ENCODE measurements around the gene KIF23. TPM values are rescaled to one million over a fixed set of nuclear protein-coding genes. Genes with fewer than 3 reads are reported as not detected.

KIF23 gene
- total RNA-seq, 2 experiments from 2014 or later, result 80.7 to 87.9 TPM

DNA sequence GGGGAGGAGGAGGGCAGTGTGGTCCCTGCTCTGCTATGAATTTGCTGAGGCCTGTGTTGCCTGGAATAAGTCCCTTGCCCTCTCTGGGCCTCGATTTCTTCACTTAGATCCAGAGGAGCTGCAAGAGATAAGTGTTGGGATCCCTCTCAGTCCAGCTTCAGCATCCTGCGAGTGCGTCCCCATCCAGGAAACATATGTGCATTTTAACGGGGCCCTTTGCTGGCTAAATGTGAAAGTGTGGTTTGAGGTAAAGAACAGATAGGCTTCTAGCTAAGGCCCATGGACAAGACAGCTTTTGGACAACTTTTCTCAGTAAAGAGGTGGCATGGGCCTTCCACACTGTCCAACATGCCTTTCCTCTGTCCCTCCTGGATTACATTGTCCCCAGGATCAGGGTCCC lies 64.9 kb downstream of the KIF23 start:
- Mint-ChIP-seq H3K27me3 (ENCODE audit: low read depth) (peaks cover 28% of the 10 kb centered on the region), H3K36me3 (ENCODE audit: low read depth) (no peaks in the 10 kb centered on the region), H3K27ac (no peak overlapping the region), H3K4me1 (ENCODE audit: low read depth) (peaks cover 4% of the 10 kb centered on the region), H3K4me3 (no peak overlapping the region), H3K9me3 (ENCODE audit: insufficient read depth) (peaks cover 7% of the 10 kb centered on the region)
- ChIA-PET CTCF (interaction anchor here (0.6 to 5.8 kb wide), 12 partner anchors 9 to 1107 kb away, joined by 3 to 57 read pairs (median 4); partner anchors contain the start of gene TLE3), POLR2A (no interaction called here)
- DNase-seq, result no peak
- no peak for ATAC-seq

DNA sequence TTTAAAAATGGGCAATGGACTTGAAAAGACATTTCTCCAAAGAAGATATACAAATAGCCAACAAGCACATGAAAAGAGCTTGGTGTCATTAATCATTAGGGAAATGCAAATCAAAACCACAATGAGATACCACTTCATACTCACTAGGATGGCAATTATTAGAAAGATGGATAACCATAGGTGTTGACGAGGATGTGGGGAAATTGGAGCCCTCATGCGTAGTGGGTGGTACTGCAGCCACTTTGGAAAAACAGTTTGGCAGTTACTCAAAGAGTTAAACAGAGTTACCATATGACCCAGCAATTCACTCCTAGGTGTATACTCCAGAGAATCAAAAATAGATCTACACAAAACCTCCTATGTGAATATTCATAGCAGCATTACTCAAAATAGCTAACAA lies 65.8 kb downstream of the KIF23 start:
- Mint-ChIP-seq H3K27me3 (ENCODE audit: low read depth) (peaks cover 26% of the 10 kb centered on the region), H3K4me3 (no peak overlapping the region), H3K27ac (no peak overlapping the region), H3K36me3 (ENCODE audit: low read depth) (no peaks in the 10 kb centered on the region), H3K4me1 (ENCODE audit: low read depth) (peaks cover 4% of the 10 kb centered on the region), H3K9me3 (ENCODE audit: insufficient read depth) (peaks cover 7% of the 10 kb centered on the region)
- no peak for ATAC-seq
- ChIA-PET CTCF (interaction anchor here (1.0 to 5.8 kb wide), 6 partner anchors 11 to 1106 kb away, joined by 3 to 57 read pairs (median 8); no protein-coding TSS in a partner anchor), POLR2A (no interaction called here)
- DNase-seq, result no peak

DNA sequence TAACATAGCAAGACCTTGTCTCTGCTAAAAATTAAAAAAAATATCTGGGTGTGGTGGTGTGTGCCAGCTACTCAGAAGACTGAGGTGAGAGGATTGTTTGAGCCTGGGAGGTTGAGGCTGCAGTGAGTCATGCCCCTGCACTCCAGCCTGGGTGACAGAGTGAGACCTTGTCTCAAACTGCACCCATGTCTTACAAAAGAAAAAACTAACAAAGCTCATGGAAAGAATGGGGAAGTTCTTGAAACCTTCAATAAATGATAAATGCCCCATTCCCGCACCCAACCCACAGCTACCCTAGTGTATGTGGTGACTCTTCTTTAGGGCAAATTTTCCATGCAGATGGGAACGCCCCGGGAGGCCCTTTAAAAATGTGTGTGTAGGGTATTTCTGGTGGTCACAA lies 66.8 kb downstream of the KIF23 start:
- Mint-ChIP-seq H3K4me3 (no peak overlapping the region), H3K9me3 (ENCODE audit: insufficient read depth) (peaks cover 7% of the 10 kb centered on the region), H3K36me3 (ENCODE audit: low read depth) (no peaks in the 10 kb centered on the region), H3K27me3 (ENCODE audit: low read depth) (peaks cover 23% of the 10 kb centered on the region), H3K27ac (no peak overlapping the region), H3K4me1 (ENCODE audit: low read depth) (peaks cover 4% of the 10 kb centered on the region)
- CTCF ChIA-PET, result interaction anchor here (1.0 to 2.8 kb wide), 3 partner anchors 12 to 986 kb away, joined by 4 to 13 read pairs (median 4); no protein-coding TSS in a partner anchor
- ATAC-seq (no peak), DNase-seq (no peak)
- POLR2A ChIA-PET, result no interaction called here

DNA sequence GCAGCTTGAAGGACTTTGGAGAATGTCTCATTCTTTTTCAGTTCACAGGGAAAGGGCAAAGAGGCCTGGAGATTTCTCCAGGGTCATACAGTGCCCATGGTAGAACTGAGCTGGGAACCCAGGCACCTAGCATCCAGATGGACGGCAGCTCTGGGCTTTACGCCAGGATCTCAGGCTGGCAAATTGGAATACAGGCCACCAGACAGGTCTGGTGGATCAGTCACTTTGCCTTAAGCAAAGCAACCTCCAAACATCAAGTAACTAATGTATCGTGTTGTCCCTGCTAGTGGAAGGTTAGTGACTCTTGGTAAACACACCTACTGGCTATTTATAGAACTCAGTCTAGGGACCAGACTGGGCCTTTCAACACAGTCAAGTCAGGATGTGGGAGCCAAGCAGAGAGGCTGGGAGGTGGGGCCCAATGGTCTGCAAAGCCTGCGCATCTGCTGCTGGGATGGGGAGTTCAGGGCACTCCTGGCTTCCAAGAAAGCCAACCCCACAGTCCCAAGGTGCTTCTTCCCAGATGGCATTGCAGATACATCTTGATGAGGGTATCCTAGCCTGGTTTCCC lies 68.6 kb downstream of the KIF23 start:
- H3K9me3 Mint-ChIP-seq (ENCODE audit: insufficient read depth), result peaks cover 7% of the 10 kb centered on the region
- peaks cover 4% of the 10 kb centered on the region for H3K4me1 Mint-ChIP-seq (ENCODE audit: low read depth)
- ChIA-PET POLR2A (no interaction called here), CTCF (interaction anchor here (0.6 kb wide), 1 partner anchor 80 kb away, joined by 3 read pairs; no protein-coding TSS in a partner anchor)
- H3K27ac Mint-ChIP-seq, result no peak overlapping the region
- H3K36me3 Mint-ChIP-seq (ENCODE audit: low read depth), result no peaks in the 10 kb centered on the region
- H3K4me3 Mint-ChIP-seq, result no peak overlapping the region
- ATAC-seq (no peak), DNase-seq (no peak)
- H3K27me3 Mint-ChIP-seq (ENCODE audit: low read depth), result peaks cover 22% of the 10 kb centered on the region

DNA sequence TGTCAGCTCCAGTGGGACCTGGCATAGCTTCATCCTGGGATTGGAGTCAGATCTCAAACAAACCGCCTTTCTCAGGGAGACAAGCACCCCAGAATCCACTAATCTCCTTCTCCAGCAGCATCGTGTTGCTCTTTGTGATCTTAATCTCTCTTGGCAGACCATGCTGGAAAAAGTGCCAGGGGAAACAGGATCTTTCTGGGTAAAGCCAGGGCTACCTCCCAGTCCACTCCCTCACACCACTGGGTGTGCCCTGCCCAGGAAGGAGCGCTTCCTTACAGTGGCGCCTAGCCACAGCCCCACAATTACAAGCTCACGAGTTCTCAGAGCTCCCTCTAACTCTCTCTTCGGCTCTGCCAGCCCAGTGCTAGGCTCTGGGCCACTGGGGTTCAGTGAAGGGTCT lies 70.7 kb downstream of the KIF23 start:
- no peaks in the 10 kb centered on the region for H3K36me3 Mint-ChIP-seq (ENCODE audit: low read depth)
- ChIA-PET CTCF (interaction anchor here (1.3 kb wide), 2 partner anchors 8 to 982 kb away, joined by 4 to 6 read pairs; no protein-coding TSS in a partner anchor), POLR2A (no interaction called here)
- H3K4me1 Mint-ChIP-seq (ENCODE audit: low read depth), result peaks cover 4% of the 10 kb centered on the region
- peaks cover 23% of the 10 kb centered on the region for H3K27me3 Mint-ChIP-seq (ENCODE audit: low read depth)
- DNase-seq (no peak), ATAC-seq (no peak)
- H3K9me3 Mint-ChIP-seq (ENCODE audit: insufficient read depth), result peaks cover 2% of the 10 kb centered on the region
- H3K27ac Mint-ChIP-seq, result no peak overlapping the region
- H3K4me3 Mint-ChIP-seq, result no peak overlapping the region

DNA sequence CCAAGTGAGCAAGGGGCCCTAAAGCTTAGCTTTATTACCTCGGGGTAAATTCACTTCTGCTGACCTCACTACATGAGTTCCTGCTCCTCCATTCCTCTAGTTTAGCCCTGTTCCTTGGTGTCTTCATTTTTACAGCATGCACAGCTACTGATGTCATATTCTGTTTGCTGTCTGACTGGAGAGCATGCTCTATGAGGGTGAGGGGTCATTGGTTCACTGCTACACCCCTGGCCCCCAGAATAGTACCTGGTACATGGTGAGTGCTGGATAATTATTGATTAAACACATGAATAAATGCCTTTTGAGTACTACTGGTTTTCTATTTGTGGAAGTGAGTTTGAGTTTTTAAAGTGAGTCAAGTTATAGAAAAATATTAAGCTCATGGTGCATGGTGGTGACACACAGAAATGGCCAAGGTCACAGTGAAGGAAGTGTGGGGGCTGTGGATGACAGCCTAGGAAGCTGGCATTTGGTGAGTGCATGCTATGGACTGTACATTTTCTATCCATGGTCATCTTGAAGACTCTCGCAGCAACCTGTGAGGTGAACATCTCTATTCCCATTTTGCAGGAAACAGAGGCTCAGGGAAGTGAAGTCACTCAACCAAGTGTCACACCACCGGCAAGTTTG lies 72.4 kb downstream of the KIF23 start:
- no peaks in the 10 kb centered on the region for H3K36me3 Mint-ChIP-seq (ENCODE audit: low read depth)
- peaks cover under 1% of the 10 kb centered on the region for H3K9me3 Mint-ChIP-seq (ENCODE audit: insufficient read depth)
- H3K27ac Mint-ChIP-seq, result no peak overlapping the region
- ATAC-seq (no peak), DNase-seq (no peak)
- ChIA-PET CTCF (interaction anchor here (1.4 kb wide), 1 partner anchor 14 kb away, joined by 3 read pairs; no protein-coding TSS in a partner anchor), POLR2A (no interaction called here)
- no peak overlapping the region for H3K4me3 Mint-ChIP-seq
- peaks cover 4% of the 10 kb centered on the region for H3K4me1 Mint-ChIP-seq (ENCODE audit: low read depth)
- H3K27me3 Mint-ChIP-seq (ENCODE audit: low read depth), result peaks cover 24% of the 10 kb centered on the region

DNA sequence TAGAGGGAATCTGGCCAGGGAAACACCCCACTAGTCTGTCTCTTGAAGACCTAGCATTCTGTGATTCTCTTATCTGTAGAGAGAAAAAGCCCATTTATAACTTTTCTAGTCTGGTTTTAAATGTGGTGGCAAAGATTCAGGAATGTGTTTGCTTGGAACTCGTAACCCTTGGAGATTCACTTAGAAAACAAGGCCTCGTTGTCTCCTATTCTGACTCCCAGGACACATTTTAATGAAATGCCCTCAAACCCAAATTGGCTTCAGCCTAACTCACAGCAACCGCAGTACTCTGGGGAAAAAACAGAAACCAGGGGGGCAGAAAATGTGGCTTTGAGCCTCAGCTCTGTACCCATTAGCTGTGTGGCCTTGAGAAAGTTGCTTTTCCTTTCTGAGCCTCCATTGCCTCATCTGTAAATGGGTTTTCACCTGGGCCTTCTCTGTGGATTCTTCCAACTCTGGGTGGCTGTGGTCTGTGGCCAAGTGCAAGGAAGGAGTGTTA lies 75.0 kb downstream of the KIF23 start:
- Mint-ChIP-seq H3K4me3 (no peak overlapping the region), H3K36me3 (ENCODE audit: low read depth) (no peaks in the 10 kb centered on the region), H3K27me3 (ENCODE audit: low read depth) (peaks cover 20% of the 10 kb centered on the region), H3K27ac (no peak overlapping the region), H3K4me1 (ENCODE audit: low read depth) (peaks cover 4% of the 10 kb centered on the region), H3K9me3 (ENCODE audit: insufficient read depth) (peaks cover 4% of the 10 kb centered on the region)
- ATAC-seq (no peak), DNase-seq (no peak)
- CTCF ChIA-PET, result no interaction called here
- POLR2A ChIA-PET, result no interaction called here

DNA sequence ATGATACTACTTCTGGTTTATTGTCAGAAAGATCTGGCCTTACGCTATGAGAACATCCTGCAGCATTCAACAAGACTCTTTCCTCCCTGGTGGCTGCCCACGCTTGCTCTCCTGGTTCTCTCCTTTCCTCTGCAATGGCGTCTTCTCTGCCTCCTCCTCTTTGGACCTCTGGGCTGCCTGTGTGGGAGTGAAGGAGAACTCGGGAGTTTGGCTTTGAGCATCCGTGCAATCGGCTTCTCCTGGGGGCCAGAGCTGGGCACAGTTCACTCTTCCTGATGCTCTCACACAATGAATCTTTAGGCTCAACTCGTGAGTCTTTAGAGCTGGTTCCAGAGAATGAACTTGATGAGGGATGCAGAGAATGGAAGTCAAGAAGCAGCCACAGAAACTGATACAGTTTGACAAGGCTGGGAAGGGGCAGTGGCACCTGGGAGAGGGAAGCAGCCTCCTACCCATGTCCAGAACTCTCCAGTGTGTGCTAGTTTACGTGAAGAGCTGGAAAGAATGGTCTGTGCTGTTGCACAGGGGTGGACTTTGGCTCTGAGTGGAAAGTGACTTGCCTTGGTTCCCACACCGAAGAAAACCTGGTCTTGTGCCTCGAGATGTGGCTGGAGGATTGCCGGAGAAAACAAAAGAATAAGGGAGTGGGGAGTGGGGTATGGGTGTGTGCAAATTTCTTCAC lies 76.3 kb downstream of the KIF23 start:
- peaks cover 4% of the 10 kb centered on the region for H3K9me3 Mint-ChIP-seq (ENCODE audit: insufficient read depth)
- POLR2A ChIA-PET, result no interaction called here
- peaks cover 18% of the 10 kb centered on the region for H3K27me3 Mint-ChIP-seq (ENCODE audit: low read depth)
- peaks cover 4% of the 10 kb centered on the region for H3K4me1 Mint-ChIP-seq (ENCODE audit: low read depth)
- ATAC-seq (no peak), DNase-seq (no peak)
- H3K36me3 Mint-ChIP-seq (ENCODE audit: low read depth), result no peaks in the 10 kb centered on the region
- no peak overlapping the region for H3K27ac Mint-ChIP-seq
- no peak overlapping the region for H3K4me3 Mint-ChIP-seq
- CTCF ChIA-PET, result interaction anchor here (0.9 to 1.1 kb wide), 2 partner anchors 12 to 15 kb away, joined by 3 read pairs; no protein-coding TSS in a partner anchor

DNA sequence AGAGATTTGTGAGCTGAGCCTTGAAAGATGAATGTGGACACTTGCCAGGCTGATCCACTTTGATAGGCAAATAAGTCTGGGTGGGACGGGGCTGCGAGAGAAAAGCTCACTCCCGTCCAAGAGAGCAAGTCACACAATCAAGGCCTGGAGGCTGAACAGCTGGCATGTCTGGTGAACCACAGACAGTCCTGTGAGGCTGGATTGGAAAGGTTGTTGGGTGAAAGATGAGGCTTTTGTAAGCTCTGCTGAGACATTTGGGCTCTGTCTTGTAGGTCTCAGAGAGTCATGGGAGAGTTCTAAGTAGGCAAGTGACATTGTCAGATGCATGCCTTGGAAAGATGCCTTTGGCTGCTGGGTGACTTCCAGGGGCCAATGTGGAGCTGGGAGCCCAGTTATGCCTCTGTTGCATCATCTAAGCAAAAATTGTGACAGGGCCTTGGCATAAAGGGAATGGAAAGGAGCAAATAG lies 76.9 kb downstream of the KIF23 start:
- ATAC-seq (no peak), DNase-seq (no peak)
- Mint-ChIP-seq H3K36me3 (ENCODE audit: low read depth) (no peaks in the 10 kb centered on the region), H3K4me3 (no peak overlapping the region), H3K27me3 (ENCODE audit: low read depth) (peaks cover 22% of the 10 kb centered on the region), H3K27ac (no peak overlapping the region), H3K4me1 (ENCODE audit: low read depth) (peaks cover 4% of the 10 kb centered on the region), H3K9me3 (ENCODE audit: insufficient read depth) (peaks cover 4% of the 10 kb centered on the region)
- CTCF ChIA-PET, result interaction anchor here (0.9 to 1.1 kb wide), 2 partner anchors 13 to 15 kb away, joined by 3 read pairs; no protein-coding TSS in a partner anchor
- POLR2A ChIA-PET, result no interaction called here

DNA sequence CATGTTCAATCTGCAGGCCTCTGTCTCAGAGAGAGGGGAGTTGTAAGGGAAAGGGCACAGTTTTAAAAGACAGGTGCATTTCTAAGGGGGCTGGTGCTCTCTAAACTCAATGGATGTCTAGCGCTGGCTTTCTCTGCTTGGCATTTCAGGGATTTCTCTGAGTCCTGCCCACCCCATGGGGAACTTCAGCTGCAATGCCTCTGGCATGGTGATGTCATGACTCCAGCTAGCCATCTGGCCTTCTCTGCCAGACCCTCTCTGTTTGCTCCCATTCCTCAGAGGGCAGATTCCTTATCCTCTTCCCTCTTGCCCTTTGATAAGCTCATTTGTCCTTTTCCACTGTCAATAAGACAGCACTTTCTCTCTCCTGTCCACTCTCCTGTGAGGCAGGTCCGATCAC lies 79.3 kb downstream of the KIF23 start:
- ChIA-PET POLR2A (no interaction called here), CTCF (interaction anchor here (1.1 to 1.4 kb wide), 3 partner anchors 15 to 974 kb away, joined by 3 to 4 read pairs (median 3); no protein-coding TSS in a partner anchor)
- Mint-ChIP-seq H3K4me1 (ENCODE audit: low read depth) (peaks cover 15% of the 10 kb centered on the region), H3K27me3 (ENCODE audit: low read depth) (peaks cover 17% of the 10 kb centered on the region), H3K36me3 (ENCODE audit: low read depth) (no peaks in the 10 kb centered on the region), H3K9me3 (ENCODE audit: insufficient read depth) (peaks cover 4% of the 10 kb centered on the region), H3K4me3 (no peak overlapping the region), H3K27ac (no peak overlapping the region)
- ATAC-seq, result no peak
- no peak for DNase-seq

DNA sequence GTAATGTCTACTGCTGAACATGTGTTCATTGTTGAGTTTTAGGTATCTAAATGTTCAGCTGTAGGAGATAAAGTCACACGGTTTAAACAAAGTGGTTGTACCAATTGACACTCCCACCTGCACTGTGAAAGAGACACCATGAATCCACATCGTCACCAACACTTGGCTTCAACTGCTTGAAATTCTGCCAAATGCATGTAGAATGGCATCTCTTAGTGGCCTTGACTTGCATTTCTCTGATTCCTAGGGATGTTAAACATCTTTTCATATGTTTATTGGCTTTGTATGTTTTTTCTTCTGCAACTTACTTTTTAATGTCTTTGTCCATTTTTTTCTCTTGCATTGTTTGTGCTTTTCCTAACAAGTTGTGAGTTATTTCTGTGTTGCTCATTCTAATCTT lies 81.9 kb downstream of the KIF23 start:
- H3K9me3 Mint-ChIP-seq (ENCODE audit: insufficient read depth), result peaks cover 4% of the 10 kb centered on the region
- H3K27me3 Mint-ChIP-seq (ENCODE audit: low read depth), result peaks cover 13% of the 10 kb centered on the region
- ATAC-seq (no peak), DNase-seq (no peak)
- ChIA-PET POLR2A (no interaction called here), CTCF (interaction anchor here (0.5 kb wide), 1 partner anchor 33 kb away, joined by 3 read pairs; no protein-coding TSS in a partner anchor)
- H3K4me3 Mint-ChIP-seq, result no peak overlapping the region
- no peak overlapping the region for H3K27ac Mint-ChIP-seq
- H3K36me3 Mint-ChIP-seq (ENCODE audit: low read depth), result no peaks in the 10 kb centered on the region
- H3K4me1 Mint-ChIP-seq (ENCODE audit: low read depth), result peaks cover 11% of the 10 kb centered on the region

DNA sequence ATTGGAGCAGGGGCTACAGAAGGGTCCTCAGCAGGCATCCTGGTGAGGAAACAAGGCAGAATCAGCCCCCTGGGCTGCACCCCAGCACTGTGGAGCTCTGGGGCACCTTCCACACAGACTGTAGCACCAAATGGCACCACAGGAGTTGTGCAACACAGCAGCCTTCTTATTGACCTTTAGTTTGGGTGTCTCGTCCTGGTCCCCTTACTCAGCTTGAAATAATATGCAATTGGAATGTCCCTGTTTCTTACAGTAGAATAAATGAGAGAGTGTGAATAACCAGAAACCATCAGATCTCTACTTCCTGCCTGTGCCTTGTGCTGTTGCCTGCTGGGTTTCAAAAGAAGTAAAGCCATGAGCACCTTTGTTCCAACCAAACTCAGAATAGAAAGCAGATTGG lies 82.9 kb downstream of the KIF23 start:
- Mint-ChIP-seq H3K36me3 (ENCODE audit: low read depth) (no peaks in the 10 kb centered on the region), H3K27me3 (ENCODE audit: low read depth) (peaks cover 6% of the 10 kb centered on the region), H3K4me1 (ENCODE audit: low read depth) (peaks cover 11% of the 10 kb centered on the region), H3K4me3 (no peak overlapping the region), H3K9me3 (ENCODE audit: insufficient read depth) (no peaks in the 10 kb centered on the region), H3K27ac (no peak overlapping the region)
- ChIA-PET CTCF (no interaction called here), POLR2A (no interaction called here)
- no peak for ATAC-seq
- DNase-seq, result no peak

Measured in activated CD8-positive, alpha-beta T cell treated with anti-CD3 and anti-CD28 coated beads, Interleukin-2, amount 10 ng/mL, durations not matched to agents 7 days and 5 days (primary cell).